ENCODE measurements around the gene ZNF444. TPM values are rescaled to one million over a fixed set of nuclear protein-coding genes. Genes with fewer than 3 reads are reported as not detected.
A peak's percentile ranks its signal among the peaks of the same experiment; 100 is the strongest.
"Not testable (repeated sequence)": the region's sequence is repeated elsewhere in the genome, so short reads cannot be mapped to it uniquely, and the experiment has no call there.

The ZNF444 gene
- total RNA-seq, 1 experiment from 2014 or later, result 30.9 TPM

GRCh38 chr19:56105831-56106396, 35.2 kb upstream of the ZNF444 start:
- DNase-seq (ENCODE audit: low read depth); in situ Hi-C loops (cut with HindIII; ENCODE audit: low pct_unique_long_range_greater_than_20kb, low sequenced_read_pairs): not testable (repeated sequence)

GRCh38 chr19:56106397-56106849, 34.7 kb upstream of the ZNF444 start:
- in situ Hi-C loops (cut with HindIII; ENCODE audit: low pct_unique_long_range_greater_than_20kb, low sequenced_read_pairs), result no loop called here

GRCh38 chr19:56106993-56107392, 34.1 kb upstream of the ZNF444 start:
- no peak for DNase-seq (ENCODE audit: low read depth)
- in situ Hi-C loops (cut with HindIII; ENCODE audit: low pct_unique_long_range_greater_than_20kb, low sequenced_read_pairs), result no loop called here

More at GRCh38 chr19:56106397-56106849, 34.7 kb upstream of the ZNF444 start:
- DNase-seq (ENCODE audit: low read depth), result no peak

GRCh38 chr19:56107626-56108351, 33.3 kb upstream of the ZNF444 start:
- DNase-seq (ENCODE audit: low read depth), result no peak
- in situ Hi-C loops (cut with HindIII; ENCODE audit: low pct_unique_long_range_greater_than_20kb, low sequenced_read_pairs), result no loop called here

GRCh38 chr19:56108447-56109195, 32.5 kb upstream of the ZNF444 start:
- in situ Hi-C loops (cut with HindIII; ENCODE audit: low pct_unique_long_range_greater_than_20kb, low sequenced_read_pairs), result no loop called here
- DNase-seq (ENCODE audit: low read depth), result no peak

GRCh38 chr19:56109226-56109625, 31.9 kb upstream of the ZNF444 start:
- DNase-seq (ENCODE audit: low read depth), result no peak
- in situ Hi-C loops (cut with HindIII; ENCODE audit: low pct_unique_long_range_greater_than_20kb, low sequenced_read_pairs), result no loop called here

GRCh38 chr19:56110515-56111448, 30.3 kb upstream of the ZNF444 start:
- in situ Hi-C loops (cut with HindIII; ENCODE audit: low pct_unique_long_range_greater_than_20kb, low sequenced_read_pairs), result no loop called here
- peak; percentile 71 for DNase-seq (ENCODE audit: low read depth)

GRCh38 chr19:56111601-56112312, 29.3 kb upstream of the ZNF444 start:
- in situ Hi-C loops (cut with HindIII; ENCODE audit: low pct_unique_long_range_greater_than_20kb, low sequenced_read_pairs), result no loop called here
- DNase-seq (ENCODE audit: low read depth), result no peak

- in situ Hi-C loops (cut with HindIII; ENCODE audit: low pct_unique_long_range_greater_than_20kb, low sequenced_read_pairs), result no loop called here
These were observed 28.8 kb upstream of the ZNF444 start for GRCh38 chr19:56112313-56112709.

GRCh38 chr19:56113074-56113632, 27.9 kb upstream of the ZNF444 start:
- DNase-seq (ENCODE audit: low read depth), result no peak
- in situ Hi-C loops (cut with HindIII; ENCODE audit: low pct_unique_long_range_greater_than_20kb, low sequenced_read_pairs), result no loop called here

More at GRCh38 chr19:56112313-56112709, 28.8 kb upstream of the ZNF444 start:
- no peak for DNase-seq (ENCODE audit: low read depth)

- in situ Hi-C loops (cut with HindIII; ENCODE audit: low pct_unique_long_range_greater_than_20kb, low sequenced_read_pairs), result no loop called here
- no peak for DNase-seq (ENCODE audit: low read depth)
These were observed 26.9 kb upstream of the ZNF444 start for GRCh38 chr19:56114051-56114777.

- in situ Hi-C loops (cut with HindIII; ENCODE audit: low pct_unique_long_range_greater_than_20kb, low sequenced_read_pairs), result no loop called here
- no peak for DNase-seq (ENCODE audit: low read depth)
These were observed 26.3 kb upstream of the ZNF444 start for GRCh38 chr19:56114778-56115110.

- in situ Hi-C loops (cut with HindIII; ENCODE audit: low pct_unique_long_range_greater_than_20kb, low sequenced_read_pairs), result no loop called here
- DNase-seq (ENCODE audit: low read depth), result no peak
These were observed 25.6 kb upstream of the ZNF444 start for GRCh38 chr19:56115490-56115889.

GRCh38 chr19:56116606-56117005, 24.5 kb upstream of the ZNF444 start:
- in situ Hi-C loops (cut with HindIII; ENCODE audit: low pct_unique_long_range_greater_than_20kb, low sequenced_read_pairs), result no loop called here
- DNase-seq (ENCODE audit: low read depth), result no peak

- in situ Hi-C loops (cut with HindIII; ENCODE audit: low pct_unique_long_range_greater_than_20kb, low sequenced_read_pairs), result no loop called here
- no peak for DNase-seq (ENCODE audit: low read depth)
These were observed 23.7 kb upstream of the ZNF444 start for GRCh38 chr19:56117376-56117884.

- in situ Hi-C loops (cut with HindIII; ENCODE audit: low pct_unique_long_range_greater_than_20kb, low sequenced_read_pairs), result no loop called here
These were observed 23.2 kb upstream of the ZNF444 start for GRCh38 chr19:56117889-56118288.

More at GRCh38 chr19:56117889-56118288, 23.2 kb upstream of the ZNF444 start:
- no peak for DNase-seq (ENCODE audit: low read depth)
